CD4-positive, alpha-beta memory T cell (primary cell): ENCODE measurements around the gene FAM149A. TPM values are rescaled to one million over a fixed set of nuclear protein-coding genes. Genes with fewer than 3 reads are reported as not detected.

Source experiments
- CTCF ChIA-PET: fragments of 350-600 bp; sonication (Branson Sonifier 250); formaldehyde crosslinking; loops from one replicate; lab custom pipeline; 2021; ENCODE audit warnings: inconsistent platforms; ENCODE audit not compliant: partially characterized antibody; lab: Charles Lee
- POLR2A ChIA-PET: fragments of 350-600 bp; sonication (Branson Sonifier 250); formaldehyde crosslinking; loops from one replicate; lab custom pipeline; 2021; ENCODE audit not compliant: partially characterized antibody; lab: Charles Lee
- DNase-seq, 5 donors: peaks; one replicate each; pipeline versions ENCODE4 v3.0.0 to v3.0.0-alpha.2; 2020 to 2022; ENCODE audit warnings: mixed read lengths in 1 of 5
- H3K27ac ChIP-seq: one replicate; pipeline ENCODE4 v1.7.0; 2013; ENCODE audit warnings: low read depth, low read length
- H3K27me3 ChIP-seq: 2 replicates; pipeline ENCODE4 v1.7.0; 2013; ENCODE audit warnings: mild to moderate bottlenecking, low read length, moderate library complexity; ENCODE audit not compliant: insufficient read depth
- H3K36me3 ChIP-seq: 2 replicates; pipeline ENCODE4 v1.7.0; 2013; ENCODE audit warnings: mild to moderate bottlenecking, low read length, moderate library complexity; ENCODE audit not compliant: insufficient read depth
- H3K4me1 ChIP-seq: 2 replicates; pipeline ENCODE4 v1.7.0; 2013; ENCODE audit warnings: mild to moderate bottlenecking, low read length, moderate library complexity; ENCODE audit not compliant: insufficient read depth
- H3K4me3 ChIP-seq, 2 donors: one replicate each; pipeline ENCODE4 v1.7.0; 2013; ENCODE audit warnings: low read length in 2 of 2, mild to moderate bottlenecking in 1 of 2
- H3K9me3 ChIP-seq, 2 donors: one replicate each; pipeline ENCODE4 v1.7.0; 2013; ENCODE audit warnings: low read length in 2 of 2, control low read depth in 1 of 2; ENCODE audit not compliant: control insufficient read depth in 1 of 2
- H3K27ac Mint-ChIP-seq, 7 donors: one replicate each; pipeline ENCODE4 v1.8.0; 2020 to 2021; ENCODE audit warnings: mixed read lengths in 7 of 7, mild to moderate bottlenecking in 6 of 7, inconsistent platforms in 3 of 7, moderate library complexity in 3 of 7
- H3K27me3 Mint-ChIP-seq, 2 donors: one replicate each; pipeline ENCODE4 v1.8.0; 2020 to 2021; ENCODE audit warnings: mixed read lengths in 2 of 2
- H3K36me3 Mint-ChIP-seq, 2 donors: one replicate each; pipeline ENCODE4 v1.8.0; 2020 to 2021; ENCODE audit warnings: mixed read lengths in 2 of 2, inconsistent platforms in 1 of 2, mild to moderate bottlenecking in 1 of 2
- H3K4me1 Mint-ChIP-seq, 4 donors: one replicate each; pipeline ENCODE4 v1.8.0; 2020 to 2021; ENCODE audit warnings: mixed read lengths in 4 of 4, mild to moderate bottlenecking in 1 of 4
- H3K4me3 Mint-ChIP-seq, 8 donors: one replicate each; pipeline ENCODE4 v1.8.0; 2020 to 2021; ENCODE audit warnings: mixed read lengths in 8 of 8, mild to moderate bottlenecking in 7 of 8, moderate library complexity in 6 of 8, inconsistent platforms in 3 of 8
- H3K9me3 Mint-ChIP-seq, 8 donors: one replicate each; pipeline ENCODE4 v1.8.0; 2020 to 2021; ENCODE audit warnings: mixed read lengths in 8 of 8, mild to moderate bottlenecking in 5 of 8, inconsistent platforms in 3 of 8, moderate library complexity in 1 of 8
- intact Hi-C: fragments of 100-400 bp; cut with micrococcal nuclease; formaldehyde crosslinking; loops from one replicate; pipeline ENCODE4 v1.15.1; 2023
- polyA plus RNA-seq, 2 donors: library from polyadenylated mRNA; unstranded; fragments of 300-500 nt; fragmentation: Illumina TruSeq; gene quantifications; one replicate each; pipeline ENCODE4 v1.2.3, GENCODE V29; 2021
- total RNA-seq, 2 experiments: library from RNA; stranded (reverse); gene quantifications; one replicate each; pipeline ENCODE4 v1.2.3, GENCODE V29; 2021

Gene FAM149A
- total and polyA plus RNA-seq, 4 experiments from 2014 or later, result 0.58 to 0.76 TPM; not detected in 2

- H3K4me3 Mint-ChIP-seq, result no peak overlapping the region
- peaks cover 7 to 8% of the 10 kb centered on the region in 2 donors for H3K27me3 Mint-ChIP-seq
- no peaks in the 10 kb centered on the region for H3K36me3 Mint-ChIP-seq
- no peaks in the 10 kb centered on the region for H3K4me1 ChIP-seq
- no peak overlapping the region for H3K27ac Mint-ChIP-seq
- H3K4me3 ChIP-seq, result no peak overlapping the region
- peaks cover 4% of the 10 kb centered on the region for H3K27me3 ChIP-seq
- H3K9me3 Mint-ChIP-seq, result peaks cover 0 to 4% (median 0%) of the 10 kb centered on the region in 8 donors
- no peak overlapping the region for H3K27ac ChIP-seq
- DNase-seq, result no peak
- intact Hi-C loops, result no loop called here
- H3K4me1 Mint-ChIP-seq, result no peaks in the 10 kb centered on the region
- POLR2A ChIA-PET, result no interaction called here
- no peaks in the 10 kb centered on the region for H3K36me3 ChIP-seq
- CTCF ChIA-PET, result interaction anchor here (2.1 kb wide), 1 partner anchor 9 kb away, joined by 8 read pairs; no protein-coding TSS in a partner anchor
- H3K9me3 ChIP-seq, result no peaks in the 10 kb centered on the region
Observed at GRCh38 chr4:186128842-186129241, 24.3 kb downstream of the FAM149A start.

GRCh38 chr4:186131935-186132334 is 27.4 kb downstream of the FAM149A start:
- intact Hi-C loops, result no loop called here
- Histone ChIP-seq H3K27ac (no peak overlapping the region), H3K4me3 (no peak overlapping the region), H3K4me1 (no peaks in the 10 kb centered on the region), H3K9me3 (no peaks in the 10 kb centered on the region), H3K27me3 (peaks cover 4% of the 10 kb centered on the region), H3K36me3 (no peaks in the 10 kb centered on the region)
- Mint-ChIP-seq H3K9me3 (peaks cover 0 to 2% (median 0%) of the 10 kb centered on the region in 8 donors), H3K27me3 (peaks cover 7 to 8% of the 10 kb centered on the region in 2 donors), H3K4me1 (peaks cover 0 to 2% (median under 1%) of the 10 kb centered on the region in 4 donors), H3K36me3 (no peaks in the 10 kb centered on the region), H3K4me3 (no peak overlapping the region), H3K27ac (no peak overlapping the region)
- POLR2A ChIA-PET, result no interaction called here
- CTCF ChIA-PET, result no interaction called here
- no peak for DNase-seq

GRCh38 chr4:186132577-186133242 is 28.2 kb downstream of the FAM149A start:
- POLR2A ChIA-PET, result no interaction called here
- H3K9me3 Mint-ChIP-seq, result peaks cover 0 to 2% (median 0%) of the 10 kb centered on the region in 8 donors
- CTCF ChIA-PET, result no interaction called here
- Histone ChIP-seq H3K4me3 (no peak overlapping the region), H3K27ac (no peak overlapping the region), H3K27me3 (peaks cover 4% of the 10 kb centered on the region), H3K36me3 (no peaks in the 10 kb centered on the region), H3K4me1 (no peaks in the 10 kb centered on the region), H3K9me3 (no peaks in the 10 kb centered on the region)
- H3K4me1 Mint-ChIP-seq, result peaks cover 0 to 2% (median under 1%) of the 10 kb centered on the region in 4 donors
- H3K36me3 Mint-ChIP-seq, result no peaks in the 10 kb centered on the region
- no peak overlapping the region for H3K4me3 Mint-ChIP-seq
- no peak overlapping the region for H3K27ac Mint-ChIP-seq
- DNase-seq, result no peak
- intact Hi-C loops, result no loop called here
- H3K27me3 Mint-ChIP-seq, result peaks cover 7 to 8% of the 10 kb centered on the region in 2 donors

- H3K4me3 ChIP-seq, result no peak overlapping the region
- H3K27me3 ChIP-seq, result no peaks in the 10 kb centered on the region
- POLR2A ChIA-PET, result no interaction called here
- H3K9me3 ChIP-seq, result no peaks in the 10 kb centered on the region
- CTCF ChIA-PET, result no interaction called here
- Mint-ChIP-seq H3K4me1 (peaks cover 0 to 2% (median under 1%) of the 10 kb centered on the region in 4 donors), H3K27me3 (peaks cover 2 to 5% of the 10 kb centered on the region in 2 donors), H3K36me3 (no peaks in the 10 kb centered on the region), H3K9me3 (no peaks in the 10 kb centered on the region), H3K27ac (peak overlapping the region in 1 of 7 donors; percentile 2), H3K4me3 (no peak overlapping the region)
- H3K27ac ChIP-seq, result no peak overlapping the region
- H3K36me3 ChIP-seq, result no peaks in the 10 kb centered on the region
- intact Hi-C loops, result no loop called here
- no peaks in the 10 kb centered on the region for H3K4me1 ChIP-seq
- DNase-seq, result no peak
Observed at GRCh38 chr4:186134257-186134656, 29.8 kb downstream of the FAM149A start.

GRCh38 chr4:186134861-186135260 is 30.4 kb downstream of the FAM149A start:
- no peak overlapping the region for H3K4me3 Mint-ChIP-seq
- H3K27me3 Mint-ChIP-seq, result peaks cover 2 to 3% of the 10 kb centered on the region in 2 donors
- H3K36me3 ChIP-seq, result no peaks in the 10 kb centered on the region
- H3K4me3 ChIP-seq, result no peak overlapping the region
- H3K27ac Mint-ChIP-seq, result no peak overlapping the region
- H3K27me3 ChIP-seq, result no peaks in the 10 kb centered on the region
- no peak for DNase-seq
- intact Hi-C loops, result loop anchor here (5.0 kb wide), 1 partner anchor 493 kb away; no protein-coding TSS in a partner anchor
- no peaks in the 10 kb centered on the region for H3K9me3 ChIP-seq
- ChIA-PET CTCF (no interaction called here), POLR2A (no interaction called here)
- no peaks in the 10 kb centered on the region for H3K36me3 Mint-ChIP-seq
- no peaks in the 10 kb centered on the region for H3K9me3 Mint-ChIP-seq
- H3K4me1 Mint-ChIP-seq, result peaks cover 0 to 2% (median under 1%) of the 10 kb centered on the region in 4 donors
- H3K4me1 ChIP-seq, result no peaks in the 10 kb centered on the region
- no peak overlapping the region for H3K27ac ChIP-seq

- Mint-ChIP-seq H3K4me3 (no peak overlapping the region), H3K27me3 (peaks cover 0 to 8% of the 10 kb centered on the region in 2 donors), H3K36me3 (no peaks in the 10 kb centered on the region), H3K27ac (no peak overlapping the region), H3K4me1 (peaks cover 0 to 2% (median under 1%) of the 10 kb centered on the region in 4 donors), H3K9me3 (no peaks in the 10 kb centered on the region)
- no peaks in the 10 kb centered on the region for H3K27me3 ChIP-seq
- H3K36me3 ChIP-seq, result no peaks in the 10 kb centered on the region
- ChIA-PET POLR2A (interaction anchor here (0.8 kb wide), 1 partner anchor 54 kb away, joined by 3 read pairs; the partner anchor contains the start of gene CYP4V2), CTCF (interaction anchor here (0.7 to 2.7 kb wide), 11 partner anchors 9 to 706 kb away, joined by 3 to 16 read pairs (median 4); partner anchors contain the start of gene TLR3)
- H3K9me3 ChIP-seq, result no peaks in the 10 kb centered on the region
- intact Hi-C loops, result loop anchor here (5.0 kb wide), 1 partner anchor 495 kb away; no protein-coding TSS in a partner anchor
- no peak overlapping the region for H3K4me3 ChIP-seq
- DNase-seq, result no peak
- no peaks in the 10 kb centered on the region for H3K4me1 ChIP-seq
- no peak overlapping the region for H3K27ac ChIP-seq
Observed at GRCh38 chr4:186137196-186137794, 32.8 kb downstream of the FAM149A start.

- peaks cover 25% of the 10 kb centered on the region for H3K27me3 ChIP-seq
- H3K36me3 ChIP-seq, result no peaks in the 10 kb centered on the region
- Mint-ChIP-seq H3K9me3 (no peaks in the 10 kb centered on the region), H3K27me3 (peaks cover 37 to 47% of the 10 kb centered on the region in 2 donors), H3K4me3 (peak overlapping the region; percentile 49 to 83 (median 74)), H3K27ac (peak overlapping the region in 1 of 7 donors; percentile 21), H3K4me1 (peaks cover 2 to 17% (median 15%) of the 10 kb centered on the region in 4 donors), H3K36me3 (no peaks in the 10 kb centered on the region)
- ChIA-PET CTCF (no interaction called here), POLR2A (no interaction called here)
- no peak overlapping the region for H3K27ac ChIP-seq
- DNase-seq, result no peak
- peaks cover 5% of the 10 kb centered on the region for H3K4me1 ChIP-seq
- no peaks in the 10 kb centered on the region for H3K9me3 ChIP-seq
- H3K4me3 ChIP-seq, result no peak overlapping the region
- intact Hi-C loops, result no loop called here
Observed at GRCh38 chr4:186144198-186144945, 39.9 kb downstream of the FAM149A start.
